ENCODE results near the gene FSHB. TPM values are rescaled to one million over a fixed set of nuclear protein-coding genes. Genes with fewer than 3 reads are reported as not detected.

The FSHB gene
- total and polyA plus RNA-seq, 4 donors = not detected

DNA sequence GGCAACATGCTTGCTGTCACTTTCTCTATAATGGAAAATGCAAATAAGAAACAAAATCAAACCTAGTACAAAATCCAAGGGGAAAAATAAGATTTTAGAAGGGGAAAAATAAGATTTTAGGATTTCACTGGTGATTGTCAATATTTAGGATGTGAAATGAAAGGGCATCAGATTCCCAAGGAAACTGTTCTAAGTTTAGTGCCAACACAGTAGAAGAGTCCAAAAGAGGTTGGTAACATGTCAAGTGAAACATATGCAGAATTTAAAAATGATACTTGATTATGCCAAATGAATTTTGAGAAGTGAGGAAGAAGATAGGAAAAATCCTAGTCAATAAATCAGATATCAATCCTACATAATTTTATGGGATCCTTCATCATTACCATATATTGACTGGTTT, 46.4 kb downstream of the FSHB start:
- no peak for TF ChIP-seq RAD21 (IDR thresholded peaks at IDR 0.05)
- no peak for TF ChIP-seq FOXA2 (IDR thresholded peaks at IDR 0.05)
- TF ChIP-seq TAF1 (conservative IDR thresholded peaks at IDR 0.05) = no peak
- no peak for TF ChIP-seq RXRA (IDR thresholded peaks at IDR 0.05)
- no peak for TF ChIP-seq HNF4A (conservative IDR thresholded peaks at IDR 0.05)
- TF ChIP-seq NR2F2 (IDR thresholded peaks at IDR 0.05) = no peak
- TF ChIP-seq GABPA (IDR thresholded peaks at IDR 0.05 in 1 of 2, conservative IDR thresholded peaks at IDR 0.05 in 1 of 2) = no peak
- no peak for TF ChIP-seq REST (IDR thresholded peaks at IDR 0.05)
- TF ChIP-seq EGR1 (IDR thresholded peaks at IDR 0.05; ENCODE audit: low read depth in 2 of 2) = no peak
- no peak for TF ChIP-seq FOXA1 (IDR thresholded peaks at IDR 0.05)
- no peak for TF ChIP-seq JUND (IDR thresholded peaks at IDR 0.05)
- TF ChIP-seq, protein P1, sequence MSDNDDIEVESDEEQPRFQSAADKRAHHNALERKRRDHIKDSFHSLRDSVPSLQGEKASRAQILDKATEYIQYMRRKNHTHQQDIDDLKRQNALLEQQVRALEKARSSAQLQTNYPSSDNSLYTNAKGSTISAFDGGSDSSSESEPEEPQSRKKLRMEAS (IDR thresholded peaks at IDR 0.05) = no peak
- TF ChIP-seq, protein P2, sequence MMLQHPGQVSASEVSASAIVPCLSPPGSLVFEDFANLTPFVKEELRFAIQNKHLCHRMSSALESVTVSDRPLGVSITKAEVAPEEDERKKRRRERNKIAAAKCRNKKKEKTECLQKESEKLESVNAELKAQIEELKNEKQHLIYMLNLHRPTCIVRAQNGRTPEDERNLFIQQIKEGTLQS (IDR thresholded peaks at IDR 0.05) = no peak
- TF ChIP-seq, protein P3, sequence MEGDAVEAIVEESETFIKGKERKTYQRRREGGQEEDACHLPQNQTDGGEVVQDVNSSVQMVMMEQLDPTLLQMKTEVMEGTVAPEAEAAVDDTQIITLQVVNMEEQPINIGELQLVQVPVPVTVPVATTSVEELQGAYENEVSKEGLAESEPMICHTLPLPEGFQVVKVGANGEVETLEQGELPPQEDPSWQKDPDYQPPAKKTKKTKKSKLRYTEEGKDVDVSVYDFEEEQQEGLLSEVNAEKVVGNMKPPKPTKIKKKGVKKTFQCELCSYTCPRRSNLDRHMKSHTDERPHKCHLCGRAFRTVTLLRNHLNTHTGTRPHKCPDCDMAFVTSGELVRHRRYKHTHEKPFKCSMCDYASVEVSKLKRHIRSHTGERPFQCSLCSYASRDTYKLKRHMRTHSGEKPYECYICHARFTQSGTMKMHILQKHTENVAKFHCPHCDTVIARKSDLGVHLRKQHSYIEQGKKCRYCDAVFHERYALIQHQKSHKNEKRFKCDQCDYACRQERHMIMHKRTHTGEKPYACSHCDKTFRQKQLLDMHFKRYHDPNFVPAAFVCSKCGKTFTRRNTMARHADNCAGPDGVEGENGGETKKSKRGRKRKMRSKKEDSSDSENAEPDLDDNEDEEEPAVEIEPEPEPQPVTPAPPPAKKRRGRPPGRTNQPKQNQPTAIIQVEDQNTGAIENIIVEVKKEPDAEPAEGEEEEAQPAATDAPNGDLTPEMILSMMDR (IDR thresholded peaks at IDR 0.05; ENCODE audit: low read depth, low read length, missing input control) = no peak
- TF ChIP-seq HNF4G (IDR thresholded peaks at IDR 0.05) = no peak

DNA sequence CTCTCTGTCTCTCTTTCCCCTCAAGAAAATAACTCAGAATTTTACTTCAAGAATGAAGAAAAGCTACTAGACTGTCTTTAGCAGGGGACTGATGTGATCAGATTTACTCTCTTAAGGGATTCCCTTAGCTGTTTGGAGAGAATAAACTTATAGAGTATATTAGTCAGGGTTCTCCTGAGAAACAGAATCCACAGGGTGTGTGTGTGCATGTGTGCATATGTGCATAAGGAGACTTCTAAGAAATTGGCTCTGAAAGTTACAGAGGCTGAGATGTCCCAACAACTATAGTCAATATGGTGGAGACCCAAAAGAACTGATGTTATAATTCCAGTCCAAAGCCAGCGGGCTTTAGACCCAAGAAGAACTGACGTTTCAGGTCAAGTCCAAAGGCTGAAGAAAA, 49.0 kb downstream of the FSHB start:
- no peaks in the 10 kb centered on the region for H3K4me1 ChIP-seq (ENCODE audit: control insufficient read depth in 4 of 4, insufficient read depth in 4 of 4, low read length in 3 of 4)
- 86% methylated on average over 2 of the region's 2 CpGs for WGBS
- no peak for DNase-seq (ENCODE audit: low spot score)
- H3K27ac ChIP-seq (ENCODE audit: low read depth in 1 of 2, low read length in 2 of 2) = no peak overlapping the region
- H3K27me3 ChIP-seq (ENCODE audit: control insufficient read depth in 4 of 4, insufficient read depth in 4 of 4, low read length in 3 of 4) = no peaks in the 10 kb centered on the region
- H3K9ac ChIP-seq (ENCODE audit: low read depth in 1 of 2, low read length in 2 of 2) = no peak overlapping the region
- H3K4me3 ChIP-seq (ENCODE audit: low read depth in 1 of 3, low read length in 3 of 3) = no peak overlapping the region
- no peaks in the 10 kb centered on the region for H3K9me3 ChIP-seq (ENCODE audit: control insufficient read depth in 4 of 4, low read length in 3 of 4)
- no peak for TF ChIP-seq EGR1 (IDR thresholded peaks at IDR 0.05; ENCODE audit: low read depth in 2 of 2)
- TF ChIP-seq GABPA (IDR thresholded peaks at IDR 0.05 in 1 of 2, conservative IDR thresholded peaks at IDR 0.05 in 1 of 2) = no peak
- no peak for TF ChIP-seq SP1 (IDR thresholded peaks at IDR 0.05)
- no peak for TF ChIP-seq NR2F2 (IDR thresholded peaks at IDR 0.05)
- TF ChIP-seq HNF4A (conservative IDR thresholded peaks at IDR 0.05) = no peak
- no peak for TF ChIP-seq REST (IDR thresholded peaks at IDR 0.05)
- no peak for TF ChIP-seq TAF1 (conservative IDR thresholded peaks at IDR 0.05)
- no peak for TF ChIP-seq FOXA1 (IDR thresholded peaks at IDR 0.05)
- TF ChIP-seq RXRA (IDR thresholded peaks at IDR 0.05) = no peak
- TF ChIP-seq YY1 (IDR thresholded peaks at IDR 0.05) = no peak
- TF ChIP-seq ZBTB33 (IDR thresholded peaks at IDR 0.05) = no peak
- H3K36me3 ChIP-seq (ENCODE audit: control insufficient read depth in 4 of 4, insufficient read depth in 3 of 4, low read depth in 1 of 4, low read length in 3 of 4) = no peaks in the 10 kb centered on the region

More for the DNA sequence above, 46.4 kb downstream of the FSHB start:
- no peak for DNase-seq (ENCODE audit: low spot score)
- Histone ChIP-seq H3K27ac (ENCODE audit: low read depth in 1 of 2, low read length in 2 of 2) (no peak overlapping the region), H3K4me3 (ENCODE audit: low read depth in 1 of 3, low read length in 3 of 3) (no peak overlapping the region), H3K27me3 (ENCODE audit: control insufficient read depth in 4 of 4, insufficient read depth in 4 of 4, low read length in 3 of 4) (peaks cover 0 to 4% (median 0%) of the 10 kb centered on the region in 4 donors), H3K4me1 (ENCODE audit: control insufficient read depth in 4 of 4, insufficient read depth in 4 of 4, low read length in 3 of 4) (no peaks in the 10 kb centered on the region), H3K9me3 (ENCODE audit: control insufficient read depth in 4 of 4, low read length in 3 of 4) (no peaks in the 10 kb centered on the region), H3K36me3 (ENCODE audit: control insufficient read depth in 4 of 4, insufficient read depth in 3 of 4, low read depth in 1 of 4, low read length in 3 of 4) (no peaks in the 10 kb centered on the region), H3K9ac (ENCODE audit: low read depth in 1 of 2, low read length in 2 of 2) (no peak overlapping the region)

All from liver (tissue), 9 donors.